CD4-positive, alpha-beta T cell (primary cell): Measurements from ENCODE around the gene CDH12. TPM values are rescaled to one million over a fixed set of nuclear protein-coding genes. Genes with fewer than 3 reads are reported as not detected.

Experiments used
- ATAC-seq: fragments of 200-7000 bp; cut with Tn5 transposase; one replicate; pipeline ENCODE4 v1.10.0; 2022; ENCODE audit warnings: mild to moderate bottlenecking; ENCODE audit not compliant: poor library complexity
- CTCF ChIA-PET: fragments of 350-600 bp; sonication (Branson Sonifier 250); formaldehyde crosslinking; loops from one replicate; lab custom pipeline; 2021; ENCODE audit warnings: antibody characterized with exemption, inconsistent platforms; lab: Charles Lee
- POLR2A ChIA-PET: fragments of 350-600 bp; sonication (Branson Sonifier 250); formaldehyde crosslinking; loops from one replicate; lab custom pipeline; 2021; ENCODE audit warnings: antibody characterized with exemption, inconsistent platforms; lab: Charles Lee
- DNase-seq, 14 experiments: peaks; one replicate each; pipeline ENCODE4 v3.0.0-alpha.2; 2013 to 2020; ENCODE audit warnings: mixed read lengths in 2 of 14
- H3K27ac ChIP-seq, 2 donors: one replicate each; pipeline versions ENCODE4 v1.5.1 to v1.7.0; 2013; ENCODE audit warnings: low read length in 2 of 2, low read depth in 1 of 2, mild to moderate bottlenecking in 1 of 2
- H3K27me3 ChIP-seq, 2 experiments: 1 replicate in 1 of 2; 2 replicates in 1 of 2; pipeline versions ENCODE4 v1.6.1 to v1.7.0; 2013; ENCODE audit warnings: low read length in 2 of 2, control low read depth in 1 of 2, mild to moderate bottlenecking in 1 of 2, moderate library complexity in 1 of 2; ENCODE audit not compliant: insufficient read depth in 2 of 2, control insufficient read depth in 1 of 2
- H3K36me3 ChIP-seq: one replicate; pipeline ENCODE4 v1.6.1; 2013; ENCODE audit warnings: low read length, control low read depth; ENCODE audit not compliant: insufficient read depth
- H3K4me1 ChIP-seq: one replicate; pipeline ENCODE4 v1.6.1; 2013; ENCODE audit warnings: low read length, control low read depth; ENCODE audit not compliant: insufficient read depth
- H3K4me3 ChIP-seq: one replicate; pipeline ENCODE4 v1.5.1; 2013; ENCODE audit warnings: mild to moderate bottlenecking, low read length, moderate library complexity
- H3K9me3 ChIP-seq, 2 experiments: 1 replicate in 1 of 2; 2 replicates in 1 of 2; pipeline versions ENCODE4 v1.6.1 to v1.7.0; 2013; ENCODE audit warnings: low read length in 2 of 2, mild to moderate bottlenecking in 2 of 2, control low read depth in 1 of 2, moderate library complexity in 1 of 2; ENCODE audit not compliant: control insufficient read depth in 1 of 2, insufficient read depth in 1 of 2
- H3K27ac Mint-ChIP-seq: one replicate; pipeline ENCODE4 v1.8.0; 2020; ENCODE audit warnings: mixed read lengths
- H3K27me3 Mint-ChIP-seq: one replicate; pipeline ENCODE4 v1.8.0; 2021; ENCODE audit warnings: mixed read lengths
- H3K36me3 Mint-ChIP-seq: one replicate; pipeline ENCODE4 v1.8.0; 2021; ENCODE audit warnings: low read depth, mixed read lengths
- H3K4me1 Mint-ChIP-seq: one replicate; pipeline ENCODE4 v1.8.0; 2021; ENCODE audit warnings: low read depth, mixed read lengths
- H3K4me3 Mint-ChIP-seq: one replicate; pipeline ENCODE4 v1.8.0; 2020; ENCODE audit warnings: mild to moderate bottlenecking, mixed read lengths
- H3K9me3 Mint-ChIP-seq: one replicate; pipeline ENCODE4 v1.8.0; 2020; ENCODE audit warnings: mixed read lengths
- intact Hi-C, 2 experiments: fragments of 100-400 bp; cut with DNase I in 1 of 2; cut with micrococcal nuclease in 1 of 2; formaldehyde crosslinking; loops; one replicate each; pipeline versions ENCODE4 v1.15.1 to v1.9.0; 2023 to 2025; cut with DNase I, micrococcal nuclease
- total RNA-seq, 174 experiments: library from RNA in 2 of 174; stranded (reverse) in 2 of 174; gene quantifications; one replicate each; pipeline ENCODE4 v1.2.3 and lab custom pipeline; 2021 to 2026
- TF ChIP-seq, protein P1 (sequence below): fragments of 200-600 bp; IDR thresholded peaks from one replicate; pipeline ENCODE4 v1.8.0; 2022; ENCODE audit warnings: antibody characterized with exemption, mild to moderate bottlenecking

Gene CDH12
- total RNA-seq, 2 experiments from 2014 or later, result not detected

DNA sequence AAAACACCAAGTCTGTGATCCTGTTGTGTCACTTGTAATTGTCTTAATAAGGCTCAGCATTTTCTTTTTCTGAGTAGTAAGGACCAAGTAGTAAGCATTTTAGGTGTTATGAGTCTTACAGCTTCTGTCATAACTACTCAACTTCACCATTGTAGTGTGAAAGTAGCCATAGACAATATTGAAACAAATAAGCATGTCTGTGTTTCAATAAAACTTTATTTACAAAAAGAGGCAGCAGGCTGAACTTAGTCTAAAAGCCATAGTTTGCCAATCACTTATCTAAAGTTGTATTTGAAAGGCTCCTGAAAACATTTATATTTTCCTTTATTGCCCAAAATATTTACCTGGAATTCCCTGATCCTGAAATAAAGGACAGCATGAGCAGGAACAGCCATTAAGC lies 796.1 kb downstream of the CDH12 start:
- H3K4me3 ChIP-seq, result no peak overlapping the region
- intact Hi-C loops, result no loop called here
- no peak overlapping the region for H3K4me3 Mint-ChIP-seq
- TF ChIP-seq, protein P1, sequence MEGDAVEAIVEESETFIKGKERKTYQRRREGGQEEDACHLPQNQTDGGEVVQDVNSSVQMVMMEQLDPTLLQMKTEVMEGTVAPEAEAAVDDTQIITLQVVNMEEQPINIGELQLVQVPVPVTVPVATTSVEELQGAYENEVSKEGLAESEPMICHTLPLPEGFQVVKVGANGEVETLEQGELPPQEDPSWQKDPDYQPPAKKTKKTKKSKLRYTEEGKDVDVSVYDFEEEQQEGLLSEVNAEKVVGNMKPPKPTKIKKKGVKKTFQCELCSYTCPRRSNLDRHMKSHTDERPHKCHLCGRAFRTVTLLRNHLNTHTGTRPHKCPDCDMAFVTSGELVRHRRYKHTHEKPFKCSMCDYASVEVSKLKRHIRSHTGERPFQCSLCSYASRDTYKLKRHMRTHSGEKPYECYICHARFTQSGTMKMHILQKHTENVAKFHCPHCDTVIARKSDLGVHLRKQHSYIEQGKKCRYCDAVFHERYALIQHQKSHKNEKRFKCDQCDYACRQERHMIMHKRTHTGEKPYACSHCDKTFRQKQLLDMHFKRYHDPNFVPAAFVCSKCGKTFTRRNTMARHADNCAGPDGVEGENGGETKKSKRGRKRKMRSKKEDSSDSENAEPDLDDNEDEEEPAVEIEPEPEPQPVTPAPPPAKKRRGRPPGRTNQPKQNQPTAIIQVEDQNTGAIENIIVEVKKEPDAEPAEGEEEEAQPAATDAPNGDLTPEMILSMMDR, result no peak
- POLR2A ChIA-PET, result no interaction called here
- no peaks in the 10 kb centered on the region for H3K27me3 Mint-ChIP-seq
- no peaks in the 10 kb centered on the region for H3K36me3 ChIP-seq
- no peak overlapping the region for H3K27ac Mint-ChIP-seq
- H3K27ac ChIP-seq, result no peak overlapping the region
- no peaks in the 10 kb centered on the region for H3K9me3 ChIP-seq
- no peaks in the 10 kb centered on the region for H3K4me1 ChIP-seq
- CTCF ChIA-PET, result no interaction called here
- DNase-seq, result no peak
- no peak for ATAC-seq
- H3K36me3 Mint-ChIP-seq, result no peaks in the 10 kb centered on the region
- H3K4me1 Mint-ChIP-seq, result no peaks in the 10 kb centered on the region
- peaks cover 12% of the 10 kb centered on the region for H3K9me3 Mint-ChIP-seq
- H3K27me3 ChIP-seq, result no peaks in the 10 kb centered on the region

DNA sequence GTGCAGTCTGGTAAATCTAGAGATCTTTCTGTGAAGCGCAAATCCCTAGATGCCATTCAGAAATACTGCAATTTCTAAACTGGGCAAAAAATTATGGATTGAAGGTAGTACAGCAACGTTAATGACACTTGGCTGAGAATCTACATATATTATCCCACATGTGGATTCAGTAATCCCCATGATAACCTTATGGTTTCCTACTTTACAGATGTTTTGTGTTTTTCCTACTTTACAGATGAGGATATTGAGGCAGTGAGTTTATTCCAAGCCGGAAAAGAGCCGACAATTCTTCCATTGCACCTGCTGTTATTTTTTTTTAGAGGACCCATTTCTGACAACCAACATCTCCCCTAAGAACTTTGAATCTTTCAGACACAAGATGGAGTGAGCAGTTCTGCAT lies 796.5 kb downstream of the CDH12 start:
- Mint-ChIP-seq H3K9me3 (peaks cover 10% of the 10 kb centered on the region), H3K27ac (no peak overlapping the region), H3K36me3 (no peaks in the 10 kb centered on the region), H3K4me1 (no peaks in the 10 kb centered on the region), H3K27me3 (no peaks in the 10 kb centered on the region), H3K4me3 (no peak overlapping the region)
- CTCF ChIA-PET, result no interaction called here
- no peaks in the 10 kb centered on the region for H3K4me1 ChIP-seq
- intact Hi-C loops, result no loop called here
- no peak overlapping the region for H3K4me3 ChIP-seq
- no peaks in the 10 kb centered on the region for H3K27me3 ChIP-seq
- POLR2A ChIA-PET, result no interaction called here
- DNase-seq, result no peak
- no peaks in the 10 kb centered on the region for H3K9me3 ChIP-seq
- no peak overlapping the region for H3K27ac ChIP-seq
- no peak for ATAC-seq
- TF ChIP-seq, protein P1, result no peak
- H3K36me3 ChIP-seq, result no peaks in the 10 kb centered on the region

DNA sequence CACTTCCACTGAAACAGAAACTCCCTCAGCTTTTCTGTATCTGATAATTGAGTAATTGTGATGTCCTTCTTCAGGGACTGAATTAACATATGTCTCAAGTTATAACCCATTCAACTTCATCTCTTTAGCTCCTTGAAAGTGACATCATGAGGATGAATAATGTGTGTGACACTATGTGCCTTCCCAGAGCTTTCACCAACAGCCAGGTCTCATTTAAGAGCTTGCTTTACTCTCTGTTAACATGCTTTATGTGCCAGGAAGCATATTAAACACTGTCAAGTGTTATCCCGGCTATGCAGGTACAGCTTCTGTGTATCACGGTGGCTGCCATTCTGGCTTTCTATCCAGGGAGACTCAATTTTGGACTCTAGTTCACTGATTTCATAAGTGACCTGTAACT lies 799.9 kb downstream of the CDH12 start:
- Mint-ChIP-seq H3K36me3 (no peaks in the 10 kb centered on the region), H3K27me3 (no peaks in the 10 kb centered on the region), H3K27ac (no peak overlapping the region), H3K9me3 (peaks cover 11% of the 10 kb centered on the region), H3K4me3 (no peak overlapping the region), H3K4me1 (no peaks in the 10 kb centered on the region)
- H3K27ac ChIP-seq, result no peak overlapping the region
- TF ChIP-seq, protein P1, result no peak
- POLR2A ChIA-PET, result no interaction called here
- intact Hi-C loops, result no loop called here
- no peaks in the 10 kb centered on the region for H3K27me3 ChIP-seq
- ATAC-seq (no peak), DNase-seq (no peak)
- H3K9me3 ChIP-seq, result no peaks in the 10 kb centered on the region
- H3K4me3 ChIP-seq, result no peak overlapping the region
- CTCF ChIA-PET, result interaction anchor here (1.1 kb wide), 1 partner anchor 9 kb away, joined by 3 read pairs; no protein-coding TSS in a partner anchor
- no peaks in the 10 kb centered on the region for H3K36me3 ChIP-seq
- H3K4me1 ChIP-seq, result no peaks in the 10 kb centered on the region
